GM10266 (cell line): ENCODE measurements around the gene WNK2.

ENCODE experiments used
- DNase-seq: peaks from one replicate; pipeline ENCODE4 v3.0.0; 2012; ENCODE audit errors: extremely low spot score
- CTCF ChIP-seq: IDR thresholded peaks from 2 replicates; pipeline ENCODE4 v1.5.1; 2012; ENCODE audit warnings: mild to moderate bottlenecking, low read depth; ENCODE audit not compliant: control insufficient read depth, insufficient read depth; ENCODE audit errors: missing control alignments

WNK2 gene

GRCh38 chr9:93299418-93300174 lies 115.7 kb downstream of the WNK2 start:
- DNase-seq: peak; percentile 20

GRCh38 chr9:93300175-93300572 lies 116.2 kb downstream of the WNK2 start:
- no peak for TF ChIP-seq CTCF
- no peak for DNase-seq

More at GRCh38 chr9:93299418-93300174, 115.7 kb downstream of the WNK2 start:
- TF ChIP-seq CTCF: no peak

- DNase-seq: peak; percentile 8
- TF ChIP-seq CTCF: no peak
Observed at GRCh38 chr9:93300585-93301081, 116.7 kb downstream of the WNK2 start.

- no peak for TF ChIP-seq CTCF
- DNase-seq: peak; percentile 19
Observed at GRCh38 chr9:93301291-93301811, 117.4 kb downstream of the WNK2 start.

- no peak for TF ChIP-seq CTCF
- DNase-seq: peak; percentile 23
Observed at GRCh38 chr9:93301911-93302541, 118.1 kb downstream of the WNK2 start.

GRCh38 chr9:93302586-93303257 lies 118.8 kb downstream of the WNK2 start:
- peak; percentile 67 for TF ChIP-seq CTCF
- DNase-seq: peak; percentile 78
